GM06990 (cell line): ENCODE results near the gene FARSB.
"Not testable (repeated sequence)": the region's sequence is repeated elsewhere in the genome, so short reads cannot be mapped to it uniquely, and the experiment has no call there.

ENCODE experiments used
- DNase-seq: peaks from one replicate; pipeline ENCODE4 v3.0.0-alpha.2; 2011; ENCODE audit not compliant: insufficient read length; ENCODE audit errors: extremely low read depth
- H3K27me3 ChIP-seq: replicated peaks from 2 replicates; pipeline ENCODE4 v1.6.0; 2011; ENCODE audit warnings: low read length; ENCODE audit not compliant: control insufficient read depth, insufficient read depth
- H3K36me3 ChIP-seq: 2 replicates; pipeline ENCODE4 v1.5.1; 2011; ENCODE audit warnings: low read length; ENCODE audit not compliant: control insufficient read depth, insufficient read depth
- H3K4me3 ChIP-seq: replicated peaks from 2 replicates; pipeline ENCODE4 v1.5.1; 2011; ENCODE audit warnings: low read depth, mild to moderate bottlenecking, control low read depth, low read length
- TF ChIP-seq, protein P1 (sequence below): IDR thresholded peaks from 2 replicates; pipeline ENCODE4 v1.5.1; 2011; ENCODE audit warnings: low read length, control low read depth, mild to moderate bottlenecking, inconsistent platforms; ENCODE audit not compliant: insufficient read depth, poor library complexity, severe bottlenecking

FARSB gene

DNA sequence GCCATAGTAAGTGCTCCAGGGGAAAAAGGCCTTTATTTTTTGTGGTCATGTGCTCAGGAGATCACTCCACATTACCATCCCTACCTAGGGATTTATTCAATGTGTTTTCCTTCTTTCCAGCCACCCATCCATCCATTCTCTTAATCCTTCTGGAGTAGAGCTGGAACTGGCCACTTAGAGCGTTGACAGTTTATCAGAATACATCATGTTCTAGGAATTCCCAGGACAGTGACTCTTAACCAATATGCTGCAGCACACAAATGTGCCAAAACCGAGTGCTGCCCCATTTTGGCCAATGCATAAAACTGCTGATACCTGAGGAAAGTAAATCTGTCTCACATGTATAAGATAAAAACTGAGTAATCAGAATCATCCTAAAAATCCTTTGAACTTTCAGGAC lies 63.7 kb downstream of the FARSB start:
- no peak for DNase-seq
- TF ChIP-seq, protein P1, sequence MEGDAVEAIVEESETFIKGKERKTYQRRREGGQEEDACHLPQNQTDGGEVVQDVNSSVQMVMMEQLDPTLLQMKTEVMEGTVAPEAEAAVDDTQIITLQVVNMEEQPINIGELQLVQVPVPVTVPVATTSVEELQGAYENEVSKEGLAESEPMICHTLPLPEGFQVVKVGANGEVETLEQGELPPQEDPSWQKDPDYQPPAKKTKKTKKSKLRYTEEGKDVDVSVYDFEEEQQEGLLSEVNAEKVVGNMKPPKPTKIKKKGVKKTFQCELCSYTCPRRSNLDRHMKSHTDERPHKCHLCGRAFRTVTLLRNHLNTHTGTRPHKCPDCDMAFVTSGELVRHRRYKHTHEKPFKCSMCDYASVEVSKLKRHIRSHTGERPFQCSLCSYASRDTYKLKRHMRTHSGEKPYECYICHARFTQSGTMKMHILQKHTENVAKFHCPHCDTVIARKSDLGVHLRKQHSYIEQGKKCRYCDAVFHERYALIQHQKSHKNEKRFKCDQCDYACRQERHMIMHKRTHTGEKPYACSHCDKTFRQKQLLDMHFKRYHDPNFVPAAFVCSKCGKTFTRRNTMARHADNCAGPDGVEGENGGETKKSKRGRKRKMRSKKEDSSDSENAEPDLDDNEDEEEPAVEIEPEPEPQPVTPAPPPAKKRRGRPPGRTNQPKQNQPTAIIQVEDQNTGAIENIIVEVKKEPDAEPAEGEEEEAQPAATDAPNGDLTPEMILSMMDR, result no peak
- Histone ChIP-seq H3K36me3 (peaks cover 2% of the 10 kb centered on the region), H3K27me3 (no peaks in the 10 kb centered on the region), H3K4me3 (no peak overlapping the region)

DNA sequence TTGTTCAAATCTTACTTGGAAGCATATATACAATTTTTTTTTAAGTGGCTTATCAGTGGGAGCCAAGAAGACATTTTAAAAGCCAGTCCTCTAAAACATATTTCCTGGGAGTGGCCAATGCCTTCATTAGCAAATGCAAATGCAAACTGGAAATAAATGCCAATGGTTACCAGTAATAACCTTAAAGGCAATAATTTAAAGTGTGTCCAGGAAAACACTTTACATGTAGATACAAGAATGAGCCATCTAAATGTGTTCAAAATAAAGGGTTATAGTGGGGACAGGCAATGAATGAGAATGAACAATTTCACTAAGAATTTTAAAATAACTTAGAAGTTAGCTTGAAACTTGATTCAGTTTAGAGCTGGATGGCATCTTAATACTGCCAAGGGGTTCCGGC lies 64.2 kb downstream of the FARSB start:
- DNase-seq, result no peak
- Histone ChIP-seq H3K4me3 (no peak overlapping the region), H3K27me3 (no peaks in the 10 kb centered on the region), H3K36me3 (peaks cover 2% of the 10 kb centered on the region)
- TF ChIP-seq, protein P1, result no peak

DNA sequence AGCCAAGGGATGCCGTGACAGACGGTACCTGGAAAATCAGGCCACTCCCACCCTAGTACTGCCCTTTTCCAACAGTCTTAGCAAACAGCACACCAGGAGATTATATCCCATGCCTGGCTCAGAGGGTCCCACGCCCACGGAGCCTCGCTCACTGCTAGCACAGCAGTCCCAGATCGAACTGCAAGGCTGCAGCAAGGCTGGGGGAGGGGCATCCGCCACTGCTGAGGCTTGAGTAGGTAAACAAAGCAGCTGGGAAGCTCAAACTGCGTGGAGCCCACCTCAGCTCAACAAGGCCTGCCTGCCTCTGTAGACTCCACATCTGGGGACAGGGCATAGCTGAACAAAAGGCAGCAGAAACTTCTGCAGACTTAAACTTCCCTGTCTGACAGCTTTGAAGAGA lies 71.3 kb downstream of the FARSB start:
- H3K36me3 ChIP-seq, H3K27me3 ChIP-seq, DNase-seq, H3K4me3 ChIP-seq: not testable (repeated sequence)

DNA sequence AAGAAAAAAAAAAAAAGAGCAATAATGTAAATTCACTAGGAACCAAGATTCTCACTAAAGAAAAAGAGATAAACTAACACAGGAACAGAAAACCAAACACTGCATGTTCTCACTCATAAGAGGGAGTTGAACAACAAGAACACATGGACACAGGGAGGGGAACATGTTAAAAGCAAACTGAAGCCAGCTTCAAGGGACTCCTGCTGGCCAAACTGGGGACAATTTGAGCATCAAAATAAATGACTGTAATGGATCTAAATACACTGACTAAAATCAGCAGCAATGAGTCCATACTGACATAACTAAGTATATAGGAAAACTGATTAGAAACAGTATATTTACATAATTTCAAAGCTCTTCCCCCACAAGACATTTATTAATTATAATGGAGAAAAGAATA lies 73.0 kb downstream of the FARSB start:
- Histone ChIP-seq H3K36me3 (peaks cover 2% of the 10 kb centered on the region; the same call in 1 of the 2 replicates), H3K4me3 (no peak overlapping the region), H3K27me3 (no peaks in the 10 kb centered on the region)
- no peak for DNase-seq
- TF ChIP-seq, protein P1, result peak; percentile 35

DNA sequence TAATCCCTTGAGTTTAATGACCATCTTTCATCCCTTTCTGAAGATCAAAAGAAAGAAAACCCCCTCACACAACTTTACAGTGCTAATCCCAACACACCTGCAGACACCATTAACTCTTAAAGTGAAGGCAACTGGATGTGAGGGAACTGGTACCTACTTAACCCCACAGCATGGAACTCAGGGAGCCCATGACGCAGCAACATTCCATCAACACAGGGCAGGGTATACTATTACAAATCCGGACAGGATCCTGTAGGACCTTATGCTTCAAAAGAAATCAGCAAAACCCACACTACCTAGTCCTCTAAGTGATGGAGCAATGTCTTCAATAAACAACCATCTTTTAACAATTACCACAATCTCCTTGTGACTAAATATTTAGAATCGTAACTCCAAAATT lies 78.6 kb downstream of the FARSB start:
- H3K36me3 ChIP-seq, result peaks cover 2% of the 10 kb centered on the region
- TF ChIP-seq, protein P1, result no peak
- no peak overlapping the region for H3K4me3 ChIP-seq
- H3K27me3 ChIP-seq, result no peaks in the 10 kb centered on the region
- DNase-seq, result no peak

DNA sequence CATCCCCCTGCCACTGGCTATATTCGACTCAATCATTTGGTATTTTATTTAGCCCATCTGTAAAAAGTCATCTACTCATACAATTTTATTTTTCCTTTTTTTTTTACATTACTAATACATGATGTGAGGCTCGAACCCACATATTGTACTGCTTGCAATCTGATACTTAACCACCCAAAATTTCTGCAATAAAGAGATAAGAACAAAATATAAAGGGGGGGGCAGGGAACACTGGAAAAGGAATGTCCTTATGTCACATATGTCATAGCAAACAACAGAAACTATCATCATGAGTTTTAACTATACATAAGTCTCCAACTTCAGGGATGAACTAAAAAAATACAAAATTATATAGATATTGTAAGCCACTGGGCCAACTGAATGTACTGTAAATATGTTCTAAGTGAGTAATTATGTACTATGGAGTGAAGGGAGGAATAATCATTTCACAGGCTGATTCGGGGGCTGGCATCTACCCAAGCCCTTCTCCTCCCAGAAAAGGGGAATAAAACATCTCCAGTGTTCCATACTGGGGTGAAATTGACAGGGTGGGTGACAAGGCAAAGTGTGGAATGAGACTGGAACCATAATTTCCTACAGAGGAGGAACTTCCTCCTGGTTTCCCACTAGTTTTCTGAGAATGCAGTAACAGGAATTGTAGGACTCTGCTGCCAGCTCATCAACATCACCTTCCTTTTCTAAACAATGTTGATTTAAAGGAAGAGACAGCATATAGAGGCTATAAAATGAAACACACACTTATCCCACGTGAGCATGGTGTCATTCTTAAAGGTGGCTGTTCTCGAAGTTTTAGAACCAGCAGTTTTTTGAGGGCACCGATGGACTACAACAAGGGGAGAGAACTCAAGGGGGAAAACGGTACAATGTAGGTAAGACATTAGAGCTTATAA lies 79.5 kb downstream of the FARSB start:
- DNase-seq, result no peak
- Histone ChIP-seq H3K36me3 (peaks cover 6% of the 10 kb centered on the region), H3K27me3 (no peaks in the 10 kb centered on the region), H3K4me3 (no peak overlapping the region)
- TF ChIP-seq, protein P1, result no peak
